ENCODE results near the gene ERC2. TPM values are rescaled to one million over a fixed set of nuclear protein-coding genes. Genes with fewer than 3 reads are reported as not detected.

Gene ERC2
- total and polyA plus RNA-seq, 2 of the 13 experiments (the other 11 are each of a cell fraction or from before 2014, with no cell fraction given), result 0.16 to 0.22 TPM

DNA sequence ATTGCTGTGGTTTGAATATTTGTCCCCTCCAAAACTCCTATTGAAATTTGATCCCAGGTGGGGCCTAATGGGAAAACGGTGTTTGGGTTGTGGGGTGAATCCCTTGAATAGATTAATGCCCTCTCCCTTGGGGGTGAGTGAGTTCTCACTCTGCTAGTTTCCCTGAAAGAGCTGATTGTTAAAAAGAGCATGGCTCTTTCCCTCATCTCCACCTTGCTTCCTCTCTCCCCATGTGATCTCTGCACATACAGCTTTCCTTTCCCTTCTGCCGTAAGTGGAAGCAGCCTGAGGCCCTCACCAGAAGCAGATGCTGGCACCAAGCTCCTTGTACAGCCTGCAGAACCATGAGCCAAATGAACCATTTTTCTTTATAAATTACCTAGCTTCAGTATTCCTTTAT is 586.3 kb downstream of the ERC2 start (continued):
- TF ChIP-seq, protein P1, sequence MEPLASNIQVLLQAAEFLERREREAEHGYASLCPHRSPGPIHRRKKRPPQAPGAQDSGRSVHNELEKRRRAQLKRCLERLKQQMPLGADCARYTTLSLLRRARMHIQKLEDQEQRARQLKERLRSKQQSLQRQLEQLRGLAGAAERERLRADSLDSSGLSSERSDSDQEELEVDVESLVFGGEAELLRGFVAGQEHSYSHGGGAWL (CRISPR knock-in tag; IDR thresholded peaks at IDR 0.05), result no peak
- TF ChIP-seq JARID2 (CRISPR knock-in tag; IDR thresholded peaks at IDR 0.05; ENCODE audit: insufficient replicate concordance), result no peak
- TF ChIP-seq, protein P2, sequence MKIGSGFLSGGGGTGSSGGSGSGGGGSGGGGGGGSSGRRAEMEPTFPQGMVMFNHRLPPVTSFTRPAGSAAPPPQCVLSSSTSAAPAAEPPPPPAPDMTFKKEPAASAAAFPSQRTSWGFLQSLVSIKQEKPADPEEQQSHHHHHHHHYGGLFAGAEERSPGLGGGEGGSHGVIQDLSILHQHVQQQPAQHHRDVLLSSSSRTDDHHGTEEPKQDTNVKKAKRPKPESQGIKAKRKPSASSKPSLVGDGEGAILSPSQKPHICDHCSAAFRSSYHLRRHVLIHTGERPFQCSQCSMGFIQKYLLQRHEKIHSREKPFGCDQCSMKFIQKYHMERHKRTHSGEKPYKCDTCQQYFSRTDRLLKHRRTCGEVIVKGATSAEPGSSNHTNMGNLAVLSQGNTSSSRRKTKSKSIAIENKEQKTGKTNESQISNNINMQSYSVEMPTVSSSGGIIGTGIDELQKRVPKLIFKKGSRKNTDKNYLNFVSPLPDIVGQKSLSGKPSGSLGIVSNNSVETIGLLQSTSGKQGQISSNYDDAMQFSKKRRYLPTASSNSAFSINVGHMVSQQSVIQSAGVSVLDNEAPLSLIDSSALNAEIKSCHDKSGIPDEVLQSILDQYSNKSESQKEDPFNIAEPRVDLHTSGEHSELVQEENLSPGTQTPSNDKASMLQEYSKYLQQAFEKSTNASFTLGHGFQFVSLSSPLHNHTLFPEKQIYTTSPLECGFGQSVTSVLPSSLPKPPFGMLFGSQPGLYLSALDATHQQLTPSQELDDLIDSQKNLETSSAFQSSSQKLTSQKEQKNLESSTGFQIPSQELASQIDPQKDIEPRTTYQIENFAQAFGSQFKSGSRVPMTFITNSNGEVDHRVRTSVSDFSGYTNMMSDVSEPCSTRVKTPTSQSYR (CRISPR knock-in tag; IDR thresholded peaks at IDR 0.05; ENCODE audit: borderline replicate concordance), result no peak

DNA sequence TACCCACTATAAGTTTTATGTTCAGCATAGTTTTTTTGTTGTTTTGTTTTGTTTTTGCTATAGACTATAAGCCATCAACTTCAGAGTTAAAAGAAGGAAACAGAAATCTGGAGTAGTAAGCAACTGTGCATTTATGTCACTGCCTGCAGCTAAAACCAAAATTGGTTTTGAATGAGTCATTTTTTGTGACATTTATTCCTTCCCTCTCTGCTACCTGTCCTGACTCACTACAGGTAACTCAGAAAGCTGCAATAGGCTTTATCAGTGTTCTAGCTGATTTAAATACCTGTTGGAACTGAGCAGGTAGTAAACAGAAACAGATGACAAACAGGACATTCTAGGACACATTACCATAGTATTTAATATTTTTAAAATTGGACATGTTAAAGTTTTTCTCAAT is 587.9 kb downstream of the ERC2 start:
- POLR2A ChIA-PET, result no interaction called here
- CTCF ChIA-PET (ENCODE audit: low intra/inter-chr PET ratio, low total read pairs), result no interaction called here
- in situ Hi-C loops (cut with HindIII; ENCODE audit: extremely low pct_ligation_motif_present, low pct_unique_long_range_greater_than_20kb), result no loop called here
- Histone ChIP-seq H3K27ac (ENCODE audit: extremely low read length, insufficient read depth, low read length) (no peak overlapping the region), H3K27me3 (ENCODE audit: control insufficient read depth in 1 of 2, insufficient read depth in 2 of 2, low read length in 2 of 2) (no peaks in the 10 kb centered on the region), H3K9ac (ENCODE audit: insufficient read depth, low read depth, low read length) (no peak overlapping the region), H3K36me3 (replicated peaks in 1 of 2; ENCODE audit: control insufficient read depth in 1 of 2, insufficient read depth in 2 of 2, low read length in 2 of 2) (no peaks in the 10 kb centered on the region), H3K79me2 (ENCODE audit: insufficient read depth, low read length) (no peaks in the 10 kb centered on the region), H3K9me3 (ENCODE audit: low read length) (no peaks in the 10 kb centered on the region), H3K4me2 (ENCODE audit: low read depth, low read length) (no peak overlapping the region), H4K20me1 (ENCODE audit: insufficient read depth, low read length) (no peaks in the 10 kb centered on the region), H3K4me1 (ENCODE audit: insufficient read depth, low read length) (no peaks in the 10 kb centered on the region), H2AFZ (ENCODE audit: low read length) (no peak overlapping the region), H3K4me3 (replicated peaks in 1 of 3; ENCODE audit: insufficient read depth in 1 of 3, low read depth in 2 of 3, low read length in 3 of 3) (no peak overlapping the region)
- intact Hi-C loops (cut with micrococcal nuclease; ENCODE audit: unreplicated experiment), result no loop called here
- no peak for FAIRE-seq
- BruUV-seq (replicated peaks), result no TSS peak
- ATAC-seq, result no peak
- DNase-seq (ENCODE audit: low spot score), result no peak
- TF ChIP-seq, protein P3, sequence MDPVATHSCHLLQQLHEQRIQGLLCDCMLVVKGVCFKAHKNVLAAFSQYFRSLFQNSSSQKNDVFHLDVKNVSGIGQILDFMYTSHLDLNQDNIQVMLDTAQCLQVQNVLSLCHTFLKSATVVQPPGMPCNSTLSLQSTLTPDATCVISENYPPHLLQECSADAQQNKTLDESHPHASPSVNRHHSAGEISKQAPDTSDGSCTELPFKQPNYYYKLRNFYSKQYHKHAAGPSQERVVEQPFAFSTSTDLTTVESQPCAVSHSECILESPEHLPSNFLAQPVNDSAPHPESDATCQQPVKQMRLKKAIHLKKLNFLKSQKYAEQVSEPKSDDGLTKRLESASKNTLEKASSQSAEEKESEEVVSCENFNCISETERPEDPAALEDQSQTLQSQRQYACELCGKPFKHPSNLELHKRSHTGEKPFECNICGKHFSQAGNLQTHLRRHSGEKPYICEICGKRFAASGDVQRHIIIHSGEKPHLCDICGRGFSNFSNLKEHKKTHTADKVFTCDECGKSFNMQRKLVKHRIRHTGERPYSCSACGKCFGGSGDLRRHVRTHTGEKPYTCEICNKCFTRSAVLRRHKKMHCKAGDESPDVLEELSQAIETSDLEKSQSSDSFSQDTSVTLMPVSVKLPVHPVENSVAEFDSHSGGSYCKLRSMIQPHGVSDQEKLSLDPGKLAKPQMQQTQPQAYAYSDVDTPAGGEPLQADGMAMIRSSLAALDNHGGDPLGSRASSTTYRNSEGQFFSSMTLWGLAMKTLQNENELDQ (CRISPR knock-in tag; IDR thresholded peaks at IDR 0.05; ENCODE audit: borderline replicate concordance), result no peak
- TF ChIP-seq IKZF1 (IDR thresholded peaks at IDR 0.05), result no peak
- no peak for TF ChIP-seq GZF1 (CRISPR knock-in tag; IDR thresholded peaks at IDR 0.05)
- TF ChIP-seq, protein P4, sequence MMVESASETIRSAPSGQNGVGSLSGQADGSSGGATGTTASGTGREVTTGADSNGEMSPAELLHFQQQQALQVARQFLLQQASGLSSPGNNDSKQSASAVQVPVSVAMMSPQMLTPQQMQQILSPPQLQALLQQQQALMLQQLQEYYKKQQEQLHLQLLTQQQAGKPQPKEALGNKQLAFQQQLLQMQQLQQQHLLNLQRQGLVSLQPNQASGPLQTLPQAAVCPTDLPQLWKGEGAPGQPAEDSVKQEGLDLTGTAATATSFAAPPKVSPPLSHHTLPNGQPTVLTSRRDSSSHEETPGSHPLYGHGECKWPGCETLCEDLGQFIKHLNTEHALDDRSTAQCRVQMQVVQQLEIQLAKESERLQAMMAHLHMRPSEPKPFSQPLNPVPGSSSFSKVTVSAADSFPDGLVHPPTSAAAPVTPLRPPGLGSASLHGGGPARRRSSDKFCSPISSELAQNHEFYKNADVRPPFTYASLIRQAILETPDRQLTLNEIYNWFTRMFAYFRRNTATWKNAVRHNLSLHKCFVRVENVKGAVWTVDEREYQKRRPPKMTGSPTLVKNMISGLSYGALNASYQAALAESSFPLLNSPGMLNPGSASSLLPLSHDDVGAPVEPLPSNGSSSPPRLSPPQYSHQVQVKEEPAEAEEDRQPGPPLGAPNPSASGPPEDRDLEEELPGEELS (CRISPR knock-in tag; IDR thresholded peaks at IDR 0.05), result no peak
- TF ChIP-seq ZNF552 (CRISPR knock-in tag; IDR thresholded peaks at IDR 0.05; ENCODE audit: borderline replicate concordance), result no peak
- no peak for TF ChIP-seq ATM (IDR thresholded peaks at IDR 0.05; ENCODE audit: borderline replicate concordance)
- no peak for TF ChIP-seq ATF7 (IDR thresholded peaks at IDR 0.05)
- no peak for TF ChIP-seq ATF7 (CRISPR knock-in tag; IDR thresholded peaks at IDR 0.05)
- TF ChIP-seq, protein P5, sequence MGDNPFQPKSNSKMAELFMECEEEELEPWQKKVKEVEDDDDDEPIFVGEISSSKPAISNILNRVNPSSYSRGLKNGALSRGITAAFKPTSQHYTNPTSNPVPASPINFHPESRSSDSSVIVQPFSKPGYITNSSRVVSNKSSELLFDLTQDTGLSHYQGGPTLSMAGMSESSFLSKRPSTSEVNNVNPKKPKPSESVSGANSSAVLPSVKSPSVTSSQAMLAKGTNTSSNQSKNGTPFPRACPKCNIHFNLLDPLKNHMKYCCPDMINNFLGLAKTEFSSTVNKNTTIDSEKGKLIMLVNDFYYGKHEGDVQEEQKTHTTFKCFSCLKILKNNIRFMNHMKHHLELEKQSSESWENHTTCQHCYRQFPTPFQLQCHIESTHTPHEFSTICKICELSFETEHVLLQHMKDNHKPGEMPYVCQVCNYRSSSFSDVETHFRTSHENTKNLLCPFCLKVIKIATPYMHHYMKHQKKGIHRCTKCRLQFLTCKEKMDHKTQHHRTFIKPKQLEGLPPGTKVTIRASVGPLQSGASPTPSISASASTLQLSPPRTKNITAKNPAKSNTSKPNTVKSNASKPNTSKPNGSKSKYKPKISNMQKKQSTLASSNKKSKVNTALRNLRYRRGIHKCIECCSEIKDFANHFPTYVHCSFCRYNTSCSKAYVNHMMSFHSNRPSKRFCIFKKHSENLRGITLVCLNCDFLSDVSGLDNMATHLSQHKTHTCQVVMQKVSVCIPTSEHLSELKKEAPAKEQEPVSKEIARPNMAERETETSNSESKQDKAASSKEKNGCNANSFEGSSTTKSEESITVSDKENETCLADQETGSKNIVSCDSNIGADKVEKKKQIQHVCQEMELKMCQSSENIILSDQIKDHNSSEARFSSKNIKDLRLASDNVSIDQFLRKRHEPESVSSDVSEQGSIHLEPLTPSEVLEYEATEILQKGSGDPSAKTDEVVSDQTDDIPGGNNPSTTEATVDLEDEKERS (CRISPR knock-in tag; IDR thresholded peaks at IDR 0.05), result no peak
- no peak for TF ChIP-seq ZNF780A (CRISPR knock-in tag; IDR thresholded peaks at IDR 0.05)
- no peak for TF ChIP-seq ZNF501 (CRISPR knock-in tag; IDR thresholded peaks at IDR 0.05)
